ENCODE results near the gene PRKD1.
"Not testable (repeated sequence)": the region's sequence is repeated elsewhere in the genome, so short reads cannot be mapped to it uniquely, and the experiment has no call there.

The PRKD1 gene

DNA sequence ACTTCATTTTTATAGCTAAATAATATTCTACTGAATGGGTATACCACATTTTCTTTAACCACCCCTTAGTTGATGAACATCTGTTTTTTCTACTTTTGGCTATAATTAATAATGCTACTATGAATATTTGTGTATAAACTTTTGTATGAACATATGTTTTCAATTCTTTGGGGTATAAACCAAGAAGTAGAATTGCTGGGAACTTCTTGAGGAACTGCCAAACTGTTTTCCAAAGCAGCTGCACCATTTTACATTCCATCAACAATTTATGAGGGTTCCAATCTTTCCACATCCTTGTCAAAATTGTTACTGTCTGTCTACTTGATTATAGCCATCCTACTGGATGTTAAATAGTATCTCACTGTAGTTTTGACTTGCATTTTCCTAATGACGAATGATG, 221.8 kb downstream of the PRKD1 start:
- no peaks in the 10 kb centered on the region for H3K36me3 Mint-ChIP-seq (ENCODE audit: low read depth)
- TF ChIP-seq, protein P1, sequence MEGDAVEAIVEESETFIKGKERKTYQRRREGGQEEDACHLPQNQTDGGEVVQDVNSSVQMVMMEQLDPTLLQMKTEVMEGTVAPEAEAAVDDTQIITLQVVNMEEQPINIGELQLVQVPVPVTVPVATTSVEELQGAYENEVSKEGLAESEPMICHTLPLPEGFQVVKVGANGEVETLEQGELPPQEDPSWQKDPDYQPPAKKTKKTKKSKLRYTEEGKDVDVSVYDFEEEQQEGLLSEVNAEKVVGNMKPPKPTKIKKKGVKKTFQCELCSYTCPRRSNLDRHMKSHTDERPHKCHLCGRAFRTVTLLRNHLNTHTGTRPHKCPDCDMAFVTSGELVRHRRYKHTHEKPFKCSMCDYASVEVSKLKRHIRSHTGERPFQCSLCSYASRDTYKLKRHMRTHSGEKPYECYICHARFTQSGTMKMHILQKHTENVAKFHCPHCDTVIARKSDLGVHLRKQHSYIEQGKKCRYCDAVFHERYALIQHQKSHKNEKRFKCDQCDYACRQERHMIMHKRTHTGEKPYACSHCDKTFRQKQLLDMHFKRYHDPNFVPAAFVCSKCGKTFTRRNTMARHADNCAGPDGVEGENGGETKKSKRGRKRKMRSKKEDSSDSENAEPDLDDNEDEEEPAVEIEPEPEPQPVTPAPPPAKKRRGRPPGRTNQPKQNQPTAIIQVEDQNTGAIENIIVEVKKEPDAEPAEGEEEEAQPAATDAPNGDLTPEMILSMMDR (IDR thresholded peaks at IDR 0.05), result no peak
- H3K4me3 Mint-ChIP-seq, result no peak overlapping the region
- peaks cover under 1% of the 10 kb centered on the region for H3K27me3 Mint-ChIP-seq (ENCODE audit: low read depth, poor library complexity)
- no peaks in the 10 kb centered on the region for H3K4me1 Mint-ChIP-seq
- no peaks in the 10 kb centered on the region for H3K9me3 Mint-ChIP-seq
- DNase-seq, result no peak
- H3K27ac Mint-ChIP-seq, result no peak overlapping the region

DNA sequence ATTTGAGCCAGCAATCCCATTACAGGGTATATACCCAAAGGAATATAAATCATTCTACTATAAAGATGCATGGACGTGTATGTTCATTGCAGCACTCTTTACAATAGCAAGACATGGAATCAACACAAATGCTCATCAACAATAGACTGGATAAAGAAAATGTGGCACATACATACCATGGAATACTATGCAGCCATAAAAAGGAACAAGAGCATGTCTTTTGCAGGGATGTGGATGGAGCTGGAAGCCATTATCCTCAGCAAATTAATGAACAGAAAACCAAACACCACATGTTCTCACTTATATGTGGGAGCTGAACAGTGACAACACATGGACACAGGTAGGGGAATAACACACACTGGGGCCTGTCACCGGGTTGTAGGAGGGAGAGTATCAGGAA, 238.1 kb downstream of the PRKD1 start:
- not testable (repeated sequence) for H3K4me3 Mint-ChIP-seq; H3K27me3 Mint-ChIP-seq (ENCODE audit: low read depth, poor library complexity); H3K27ac Mint-ChIP-seq; DNase-seq; H3K36me3 Mint-ChIP-seq (ENCODE audit: low read depth); H3K9me3 Mint-ChIP-seq; H3K4me1 Mint-ChIP-seq

DNA sequence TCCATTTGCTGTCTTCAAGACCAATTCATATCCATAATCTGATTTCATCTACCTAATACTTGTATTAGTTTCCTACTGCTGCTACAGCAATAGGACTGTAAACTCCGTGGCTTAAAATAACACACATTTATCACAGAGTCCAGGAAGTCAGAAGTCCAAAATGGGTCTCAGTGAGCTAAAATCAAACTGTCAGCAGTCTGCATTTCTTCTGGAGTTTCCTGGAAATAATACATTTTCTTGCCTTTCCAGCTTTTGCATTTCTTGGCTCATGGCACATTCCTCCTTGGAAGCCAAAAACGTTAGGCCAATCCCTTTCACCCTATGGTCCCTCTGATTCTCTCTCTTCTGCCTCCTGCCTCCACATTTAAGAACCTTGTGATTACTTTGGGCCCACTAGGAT, 239.8 kb downstream of the PRKD1 start:
- Mint-ChIP-seq H3K4me1 (peaks cover 8% of the 10 kb centered on the region), H3K4me3 (no peak overlapping the region)
- TF ChIP-seq, protein P1 (IDR thresholded peaks at IDR 0.05), result no peak

DNA sequence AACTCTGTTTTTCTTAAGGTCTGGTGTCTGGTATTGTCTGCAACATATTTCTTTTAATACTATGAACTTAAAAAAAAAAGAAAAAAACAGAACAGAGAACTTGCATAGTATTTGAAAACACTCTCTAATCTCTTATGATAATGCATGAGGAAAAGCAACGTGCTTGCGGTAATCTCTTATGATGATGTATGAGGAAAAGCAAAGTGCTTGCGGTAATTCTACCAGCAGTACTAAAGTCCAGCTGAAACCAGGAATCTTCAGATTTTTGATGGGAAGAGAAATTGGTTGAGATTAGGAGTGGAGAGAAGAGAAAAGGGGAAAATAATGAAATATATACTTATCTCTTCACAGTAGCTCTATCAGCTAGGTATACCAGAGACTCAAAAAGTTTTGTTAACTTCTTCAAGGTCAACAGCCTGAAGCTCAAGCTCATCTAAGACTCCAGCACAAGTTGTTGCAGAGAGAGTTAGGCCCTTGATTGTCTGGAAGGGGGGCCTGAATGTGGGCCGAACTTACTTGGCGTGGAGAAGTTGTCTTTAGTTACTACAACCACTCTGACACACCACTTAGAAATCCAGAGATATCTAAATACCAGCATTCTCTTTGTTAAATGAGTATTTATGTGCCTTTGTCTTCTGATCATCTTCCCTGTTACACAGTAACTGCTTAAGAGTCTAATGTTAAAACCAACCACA, 240.4 kb downstream of the PRKD1 start:
- TF ChIP-seq, protein P1 (IDR thresholded peaks at IDR 0.05), result no peak
- H3K4me1 Mint-ChIP-seq, result peaks cover 8% of the 10 kb centered on the region
- H3K27me3 Mint-ChIP-seq (ENCODE audit: low read depth, poor library complexity), result no peaks in the 10 kb centered on the region
- H3K27ac Mint-ChIP-seq, result peak overlapping the region; percentile 17
- H3K36me3 Mint-ChIP-seq (ENCODE audit: low read depth), result no peaks in the 10 kb centered on the region
- H3K9me3 Mint-ChIP-seq, result no peaks in the 10 kb centered on the region
- DNase-seq, result no peak
- no peak overlapping the region for H3K4me3 Mint-ChIP-seq

More for the DNA sequence above, 239.8 kb downstream of the PRKD1 start:
- no peaks in the 10 kb centered on the region for H3K27me3 Mint-ChIP-seq (ENCODE audit: low read depth, poor library complexity)
- no peak overlapping the region for H3K27ac Mint-ChIP-seq
- no peaks in the 10 kb centered on the region for H3K9me3 Mint-ChIP-seq
- no peak for DNase-seq
- H3K36me3 Mint-ChIP-seq (ENCODE audit: low read depth), result no peaks in the 10 kb centered on the region

DNA sequence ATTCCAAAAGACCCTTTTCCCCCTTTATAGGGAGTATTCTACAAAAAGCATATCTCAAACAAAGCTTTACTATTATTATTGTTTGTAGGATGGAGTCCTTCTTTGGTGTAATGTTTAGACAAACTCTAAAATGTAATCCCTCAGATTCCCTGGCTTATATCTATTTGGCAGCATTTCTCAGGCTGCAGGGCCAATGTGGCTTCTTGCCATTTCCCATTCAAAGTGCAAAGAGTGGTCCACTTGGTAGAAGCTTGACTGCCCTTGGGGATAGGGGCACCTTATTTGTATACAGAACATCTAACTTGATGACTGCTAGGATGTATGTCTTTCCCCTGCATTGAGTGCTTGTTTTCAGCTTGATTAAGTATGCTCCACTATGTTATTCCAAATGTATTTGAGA, 242.7 kb downstream of the PRKD1 start:
- peaks cover 8% of the 10 kb centered on the region for H3K4me1 Mint-ChIP-seq
- no peak overlapping the region for H3K27ac Mint-ChIP-seq
- no peak for DNase-seq
- no peaks in the 10 kb centered on the region for H3K27me3 Mint-ChIP-seq (ENCODE audit: low read depth, poor library complexity)
- H3K36me3 Mint-ChIP-seq (ENCODE audit: low read depth), result no peaks in the 10 kb centered on the region
- TF ChIP-seq, protein P1 (IDR thresholded peaks at IDR 0.05), result no peak
- no peaks in the 10 kb centered on the region for H3K9me3 Mint-ChIP-seq
- H3K4me3 Mint-ChIP-seq, result no peak overlapping the region

DNA sequence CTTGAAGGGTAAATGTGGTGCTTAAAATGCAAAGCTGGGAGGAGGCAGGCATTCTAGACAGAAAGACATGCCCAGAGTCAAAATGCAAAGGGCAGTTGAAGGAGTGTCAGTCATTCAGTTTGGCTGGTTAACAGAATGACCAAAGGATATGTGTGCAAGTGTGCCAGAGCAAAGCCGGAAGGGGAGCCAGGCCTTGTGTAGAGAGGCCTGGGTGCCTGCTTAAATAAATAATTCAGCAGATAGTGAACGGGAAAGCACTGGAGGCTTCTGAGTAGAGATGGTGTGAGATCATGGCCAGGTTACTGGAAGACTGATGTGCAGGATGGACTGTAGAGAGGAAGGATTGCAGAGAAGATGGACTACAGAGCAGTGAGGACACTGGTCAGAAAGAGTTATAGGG, 244.9 kb downstream of the PRKD1 start:
- TF ChIP-seq, protein P1 (IDR thresholded peaks at IDR 0.05), result no peak
- H3K27me3 Mint-ChIP-seq (ENCODE audit: low read depth, poor library complexity), result no peaks in the 10 kb centered on the region
- no peaks in the 10 kb centered on the region for H3K36me3 Mint-ChIP-seq (ENCODE audit: low read depth)
- H3K9me3 Mint-ChIP-seq, result no peaks in the 10 kb centered on the region
- H3K4me1 Mint-ChIP-seq, result peaks cover 8% of the 10 kb centered on the region
- no peak overlapping the region for H3K4me3 Mint-ChIP-seq
- no peak overlapping the region for H3K27ac Mint-ChIP-seq
- DNase-seq, result no peak
